ENCODE results near the gene HPGDS. TPM values are rescaled to one million over a fixed set of nuclear protein-coding genes. Genes with fewer than 3 reads are reported as not detected.

The HPGDS gene
- polyA plus RNA-seq, 1 donor from 2014 or later: not detected

GRCh38 chr4:94307231-94307871, 35.3 kb downstream of the HPGDS start:
- Histone ChIP-seq H3K27ac (ENCODE audit: low read length) (no peak overlapping the region), H4K20me1 (ENCODE audit: insufficient read depth) (no peaks in the 10 kb centered on the region), H3K9ac (ENCODE audit: low read length) (no peak overlapping the region), H3K27me3 (ENCODE audit: insufficient read depth, low read depth, low read length) (no peaks in the 10 kb centered on the region), H3K4me3 (ENCODE audit: low read length) (no peak overlapping the region), H2AFZ (ENCODE audit: low read depth, low read length) (no peak overlapping the region), H3K9me3 (ENCODE audit: low read length) (no peaks in the 10 kb centered on the region), H3K9me2 (ENCODE audit: insufficient read depth, low read length) (no peaks in the 10 kb centered on the region), H3F3A (ENCODE audit: insufficient read depth, low read length, poor library complexity, severe bottlenecking) (no peaks in the 10 kb centered on the region), H3K4me2 (ENCODE audit: low read length) (no peak overlapping the region), H3K36me3 (ENCODE audit: insufficient read depth, low read length) (no peaks in the 10 kb centered on the region), H3K79me2 (replicated peaks; ENCODE audit: insufficient read depth, low read length) (no peaks in the 10 kb centered on the region)
- TF ChIP-seq TAF1 (IDR thresholded peaks at IDR 0.05; ENCODE audit: low read depth): no peak
- no peak for TF ChIP-seq SMC3 (conservative IDR thresholded peaks at IDR 0.05; ENCODE audit: poor library complexity)
- TF ChIP-seq REST (IDR thresholded peaks at IDR 0.05; ENCODE audit: borderline replicate concordance): no peak
- no peak for TF ChIP-seq EZH2 (IDR thresholded peaks at IDR 0.05; ENCODE audit: borderline replicate concordance, insufficient read depth, low read length, poor library complexity, severe bottlenecking)
- TF ChIP-seq CTCF (IDR thresholded peaks at IDR 0.05; ENCODE audit: poor library complexity, severe bottlenecking): no peak
- TF ChIP-seq RAD21 (conservative IDR thresholded peaks at IDR 0.05): no peak
- TF ChIP-seq POLR2AphosphoS5 (IDR thresholded peaks at IDR 0.05): no peak
- no peak for TF ChIP-seq EP300 (conservative IDR thresholded peaks at IDR 0.05; ENCODE audit: poor library complexity, severe bottlenecking)
- no peak for TF ChIP-seq MXI1 (conservative IDR thresholded peaks at IDR 0.05; ENCODE audit: poor library complexity, severe bottlenecking)

GRCh38 chr4:94306713-94307112, 35.9 kb downstream of the HPGDS start:
- Histone ChIP-seq H3K27ac (ENCODE audit: low read length) (no peak overlapping the region), H3K27me3 (ENCODE audit: insufficient read depth, low read depth, low read length) (no peaks in the 10 kb centered on the region)
- TF ChIP-seq RAD21 (conservative IDR thresholded peaks at IDR 0.05): no peak
- no peak for TF ChIP-seq TAF1 (IDR thresholded peaks at IDR 0.05; ENCODE audit: low read depth)
- no peak for TF ChIP-seq MXI1 (conservative IDR thresholded peaks at IDR 0.05; ENCODE audit: poor library complexity, severe bottlenecking)
- no peak for TF ChIP-seq EZH2 (IDR thresholded peaks at IDR 0.05; ENCODE audit: borderline replicate concordance, insufficient read depth, low read length, poor library complexity, severe bottlenecking)
- TF ChIP-seq SMC3 (conservative IDR thresholded peaks at IDR 0.05; ENCODE audit: poor library complexity): no peak
- no peak for TF ChIP-seq REST (IDR thresholded peaks at IDR 0.05; ENCODE audit: borderline replicate concordance)
- no peak for TF ChIP-seq EP300 (conservative IDR thresholded peaks at IDR 0.05; ENCODE audit: poor library complexity, severe bottlenecking)
- TF ChIP-seq POLR2AphosphoS5 (IDR thresholded peaks at IDR 0.05): no peak
- TF ChIP-seq CTCF (IDR thresholded peaks at IDR 0.05; ENCODE audit: poor library complexity, severe bottlenecking): no peak

More at GRCh38 chr4:94306713-94307112, 35.9 kb downstream of the HPGDS start:
- H3K4me3 ChIP-seq (ENCODE audit: low read length): no peak overlapping the region
- H3K9me3 ChIP-seq (ENCODE audit: low read length): no peaks in the 10 kb centered on the region
- no peak overlapping the region for H3K9ac ChIP-seq (ENCODE audit: low read length)
- no peak overlapping the region for H2AFZ ChIP-seq (ENCODE audit: low read depth, low read length)
- no peaks in the 10 kb centered on the region for H3K36me3 ChIP-seq (ENCODE audit: insufficient read depth, low read length)
- H4K20me1 ChIP-seq (ENCODE audit: insufficient read depth): no peaks in the 10 kb centered on the region
- no peaks in the 10 kb centered on the region for H3F3A ChIP-seq (ENCODE audit: insufficient read depth, low read length, poor library complexity, severe bottlenecking)
- no peaks in the 10 kb centered on the region for H3K9me2 ChIP-seq (ENCODE audit: insufficient read depth, low read length)
- no peak overlapping the region for H3K4me2 ChIP-seq (ENCODE audit: low read length)
- H3K79me2 ChIP-seq (replicated peaks; ENCODE audit: insufficient read depth, low read length): no peaks in the 10 kb centered on the region
